ENCODE measurements around the gene JAG1. TPM values are rescaled to one million over a fixed set of nuclear protein-coding genes. Genes with fewer than 3 reads are reported as not detected.

JAG1 gene
- 145 and 169 TPM in 2 replicates for total RNA-seq

DNA sequence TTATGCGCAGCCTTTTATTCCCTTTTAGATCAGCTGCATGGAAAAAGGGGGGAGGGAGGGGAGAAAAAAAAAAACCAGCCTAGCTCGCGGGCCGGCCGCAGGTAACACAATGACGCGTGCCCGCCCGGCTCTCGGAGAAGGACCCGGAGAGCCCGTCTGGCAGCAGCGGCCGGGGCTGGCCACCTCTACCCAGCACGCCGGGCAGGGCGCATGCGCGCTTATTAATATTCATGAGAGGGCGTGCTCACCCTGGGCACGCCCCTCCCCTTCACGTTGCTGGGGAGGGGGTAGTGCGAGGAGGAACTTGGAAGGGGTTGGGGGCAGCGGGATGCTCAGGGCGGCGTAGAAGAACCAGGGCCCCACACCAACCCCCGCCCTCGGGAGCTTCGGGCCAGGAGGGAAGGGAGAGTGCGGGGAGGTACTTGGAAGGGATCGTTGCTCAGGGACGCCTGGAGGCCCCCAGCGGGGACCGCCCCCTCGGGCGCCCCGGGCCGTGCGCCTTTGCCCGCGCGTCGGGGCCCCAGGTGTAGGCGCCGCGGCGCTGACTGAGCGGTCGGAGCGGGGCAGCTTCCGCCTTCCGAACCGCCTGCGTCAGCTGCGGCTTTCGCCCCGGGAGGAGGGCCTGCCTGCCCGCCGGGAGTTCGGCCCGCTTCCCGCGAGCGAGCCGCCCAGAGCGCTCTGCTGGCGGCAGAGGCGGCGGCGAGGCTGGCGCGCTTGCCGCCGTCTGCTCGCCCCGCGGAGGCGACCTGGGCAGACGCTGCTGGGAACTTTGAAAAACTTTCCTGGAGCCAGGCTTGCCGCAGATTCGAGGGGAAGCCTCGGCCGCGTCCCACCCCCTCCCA lies at the start of gene JAG1:
Gene JAG1, minus strand, starts transcription at position 158 of the 842 bp plus-strand sequence. CDS start 469 bp downstream, outside the sequence.

Other genes starting within 250 kb of the JAG1 start
- gene MKKS, start 239.8 kb downstream of the JAG1 start, total RNA-seq: 6.4 and 6.7 TPM in 2 replicates
- gene SLX4IP, start 238.7 kb downstream of the JAG1 start, total RNA-seq: 3.5 and 4.7 TPM in 2 replicates